ENCODE measurements around the gene ZFAND3. TPM values are rescaled to one million over a fixed set of nuclear protein-coding genes. Genes with fewer than 3 reads are reported as not detected.

ZFAND3 gene
- total and polyA plus RNA-seq, 2 of the 4 experiments (the other 2 are of a cell fraction) = 10.9 to 26.7 TPM

DNA sequence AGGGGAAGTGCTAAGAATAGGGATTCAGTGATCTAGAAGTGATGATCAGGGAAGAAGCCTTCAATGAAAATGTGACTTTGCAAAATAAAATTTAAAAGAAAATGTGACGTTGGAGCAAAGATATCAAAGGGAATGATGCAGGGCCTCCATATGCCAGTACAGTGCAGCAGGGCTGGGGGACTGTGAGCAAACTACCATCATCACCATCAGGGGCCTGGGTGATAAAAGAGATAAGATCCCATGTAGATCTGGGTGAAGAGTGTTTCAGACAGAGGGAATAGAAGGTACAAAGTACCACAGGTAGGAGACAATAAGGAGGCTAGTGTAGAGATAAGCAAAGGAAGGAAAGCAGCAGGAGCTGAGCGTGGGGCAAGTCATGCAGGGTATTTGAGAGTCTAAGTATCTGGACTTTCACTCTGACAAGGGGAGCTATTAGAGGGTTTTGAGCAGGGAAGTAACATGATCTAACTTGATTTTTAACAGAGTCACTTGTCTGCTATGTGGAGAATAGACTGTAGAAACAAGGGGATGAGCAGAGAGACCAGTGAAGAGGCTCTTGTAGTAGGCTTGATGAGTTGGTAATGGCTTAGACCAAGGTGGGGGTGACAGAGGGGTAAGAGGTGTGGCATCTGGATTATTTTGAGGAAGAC lies 295.6 kb downstream of the ZFAND3 start:
- Histone ChIP-seq H3K27ac (ENCODE audit: insufficient read depth, low read length) (no peak overlapping the region), H2AK5ac (ENCODE audit: low read depth, low read length) (no peak overlapping the region), H2AK9ac (replicated peaks; ENCODE audit: low read depth, low read length, poor library complexity) (no peak overlapping the region), H3K56ac (ENCODE audit: extremely low read depth, insufficient read depth, low read length) (no peak overlapping the region), H3K9me3 (ENCODE audit: control insufficient read depth, insufficient read depth, low read length) (no peaks in the 10 kb centered on the region), H3K4me2 (ENCODE audit: low read depth, low read length) (no peak overlapping the region; the same call in 1 of the 2 replicates), H2BK120ac (ENCODE audit: low read depth, low read length) (no peak overlapping the region), H3K4me3 (ENCODE audit: insufficient read depth, low read depth, low read length) (no peak overlapping the region), H3K9ac (ENCODE audit: low read depth, low read length) (no peak overlapping the region), H3K4ac (ENCODE audit: low read depth, low read length) (no peak overlapping the region), H4K8ac (ENCODE audit: low read depth in 2 of 2, low read length in 2 of 2) (no peak overlapping the region), H4K5ac (ENCODE audit: low read depth, low read length) (no peak overlapping the region), H3K4me1 (ENCODE audit: control insufficient read depth, insufficient read depth, low read length) (peaks cover 13% of the 10 kb centered on the region), H3K23ac (ENCODE audit: low read depth, low read length) (no peak overlapping the region), H4K91ac (ENCODE audit: insufficient read depth, low read depth, low read length) (no peak overlapping the region), H3K79me1 (ENCODE audit: low read depth in 1 of 2, low read length in 2 of 2) (peaks cover 53 to 87% of the 10 kb centered on the region in 2 experiments), H2AFZ (replicated peaks; ENCODE audit: low read length, poor library complexity) (no peak overlapping the region), H4K20me1 (ENCODE audit: insufficient read depth, low read length) (peaks cover 56% of the 10 kb centered on the region; the same call in 1 of the 2 replicates), H2BK15ac (ENCODE audit: low read depth, low read length) (no peak overlapping the region), H3K14ac (replicated peaks; ENCODE audit: low read depth, low read length) (no peak overlapping the region), H3K9me1 (ENCODE audit: insufficient read depth, low read length) (peaks cover 9% of the 10 kb centered on the region), H2BK5ac (ENCODE audit: low read depth, low read length, poor library complexity, severe bottlenecking) (no peak overlapping the region), H3K36me3 (ENCODE audit: control insufficient read depth, insufficient read depth, low read length) (peaks cover 12% of the 10 kb centered on the region), H3K27me3 (ENCODE audit: control insufficient read depth, insufficient read depth, low read length) (no peaks in the 10 kb centered on the region), H2BK20ac (ENCODE audit: low read depth, low read length) (no peak overlapping the region), H3K18ac (ENCODE audit: low read depth, low read length) (no peak overlapping the region)
- intact Hi-C loops (cut with micrococcal nuclease) (loop anchor here (10.0 kb wide), 1 partner anchor 320 kb away; no protein-coding TSS in a partner anchor), in situ Hi-C loops (cut with MboI; ENCODE audit: low sequenced_read_pairs) (no loop called here), dilution Hi-C loops (cut with HindIII; ENCODE audit: low sequenced_read_pairs, unreplicated experiment) (no loop called here)
- ATAC-seq (ENCODE audit: low read depth) (peak; percentile 62), DNase-seq (peak; percentile 57)
- CTCF ChIA-PET = no interaction called here
- TF ChIP-seq CEBPB (IDR thresholded peaks at IDR 0.05; ENCODE audit: low read depth, low read length) = no peak
- no peak for TF ChIP-seq MXI1 (IDR thresholded peaks at IDR 0.05; ENCODE audit: borderline replicate concordance, low read depth, low read length)
- no peak for TF ChIP-seq RCOR1 (IDR thresholded peaks at IDR 0.05; ENCODE audit: insufficient replicate concordance, low read length)
- TF ChIP-seq BHLHE40 (IDR thresholded peaks at IDR 0.05; ENCODE audit: low read depth, low read length) = no peak
- TF ChIP-seq FOS (IDR thresholded peaks at IDR 0.05; ENCODE audit: low read depth, low read length) = no peak
- no peak for TF ChIP-seq RAD21 (IDR thresholded peaks at IDR 0.05; ENCODE audit: low read length)
- TF ChIP-seq NFE2L2 (IDR thresholded peaks at IDR 0.05; ENCODE audit: low read depth, low read length) = no peak
- no peak for TF ChIP-seq RFX5 (IDR thresholded peaks at IDR 0.05; ENCODE audit: low read depth, low read length)
- TF ChIP-seq SMC3 (IDR thresholded peaks at IDR 0.05; ENCODE audit: low read depth, low read length) = no peak
- TF ChIP-seq, protein P1, sequence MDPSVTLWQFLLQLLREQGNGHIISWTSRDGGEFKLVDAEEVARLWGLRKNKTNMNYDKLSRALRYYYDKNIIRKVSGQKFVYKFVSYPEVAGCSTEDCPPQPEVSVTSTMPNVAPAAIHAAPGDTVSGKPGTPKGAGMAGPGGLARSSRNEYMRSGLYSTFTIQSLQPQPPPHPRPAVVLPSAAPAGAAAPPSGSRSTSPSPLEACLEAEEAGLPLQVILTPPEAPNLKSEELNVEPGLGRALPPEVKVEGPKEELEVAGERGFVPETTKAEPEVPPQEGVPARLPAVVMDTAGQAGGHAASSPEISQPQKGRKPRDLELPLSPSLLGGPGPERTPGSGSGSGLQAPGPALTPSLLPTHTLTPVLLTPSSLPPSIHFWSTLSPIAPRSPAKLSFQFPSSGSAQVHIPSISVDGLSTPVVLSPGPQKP (IDR thresholded peaks at IDR 0.05; ENCODE audit: borderline replicate concordance, low read depth, low read length) = no peak
- TF ChIP-seq, protein P2, sequence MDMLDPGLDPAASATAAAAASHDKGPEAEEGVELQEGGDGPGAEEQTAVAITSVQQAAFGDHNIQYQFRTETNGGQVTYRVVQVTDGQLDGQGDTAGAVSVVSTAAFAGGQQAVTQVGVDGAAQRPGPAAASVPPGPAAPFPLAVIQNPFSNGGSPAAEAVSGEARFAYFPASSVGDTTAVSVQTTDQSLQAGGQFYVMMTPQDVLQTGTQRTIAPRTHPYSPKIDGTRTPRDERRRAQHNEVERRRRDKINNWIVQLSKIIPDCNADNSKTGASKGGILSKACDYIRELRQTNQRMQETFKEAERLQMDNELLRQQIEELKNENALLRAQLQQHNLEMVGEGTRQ (IDR thresholded peaks at IDR 0.05; ENCODE audit: low read depth, low read length) = no peak
- BruUV-seq (replicated peaks) = no TSS peak
- POLR2A ChIA-PET (ENCODE audit: unreplicated experiment) = no interaction called here
- no CpG with 5 or more reads among the region's 2 CpGs for WGBS, 2 experiments (ENCODE audit: extremely low coverage in 2 of 2, insufficient read length in 1 of 2)

Data from IMR-90 (cell line).